Body of pancreas (tissue), 4 donors: ENCODE results near the gene CALHM2. TPM values are rescaled to one million over a fixed set of nuclear protein-coding genes. Genes with fewer than 3 reads are reported as not detected.

Source experiments
- ATAC-seq: fragments of 150-250 bp; one replicate; pipeline ENCODE4 v1.9.1; 2016
- DNase-seq, 4 donors: peaks; one replicate each; pipeline ENCODE4 v3.0.0-alpha.2; 2019
- H3K27ac ChIP-seq, 4 donors: fragments of 200-600 bp; sonication (generic); 1 replicate in 3 of 4; 2 replicates in 1 of 4; pipeline versions ENCODE4 v1.5.1 to v1.6.1; 2016 to 2019; ENCODE audit warnings: mild to moderate bottlenecking in 1 of 4, mixed read lengths in 1 of 4, moderate library complexity in 1 of 4
- H3K27me3 ChIP-seq, 2 donors: fragments of 200-600 bp; sonication (generic); one replicate each; pipeline ENCODE4 v1.6.0; 2016; ENCODE audit warnings: mild to moderate bottlenecking in 1 of 2
- H3K36me3 ChIP-seq, 2 donors: fragments of 200-600 bp; sonication (generic); replicated peaks in 1 of 2; 2 replicates each; pipeline ENCODE4 v1.5.1; 2016; ENCODE audit warnings: low read depth in 2 of 2; ENCODE audit not compliant: insufficient read depth in 1 of 2
- H3K4me1 ChIP-seq: fragments of 200-600 bp; sonication (generic); one replicate; pipeline ENCODE4 v1.6.0; 2016
- H3K4me3 ChIP-seq, 2 donors: fragments of 200-600 bp; sonication (generic); 1 replicate in 1 of 2; 2 replicates in 1 of 2; pipeline ENCODE4 v1.5.1; 2016 to 2019
- H3K9me3 ChIP-seq, 3 donors: fragments of 200-600 bp; sonication (generic); 1 replicate in 2 of 3; 2 replicates in 1 of 3; pipeline ENCODE4 v1.5.1; 2016
- CTCF ChIP-seq, 7 experiments: fragments of 450-650 bp in 4 of 7; fragments of 200-600 bp in 3 of 7; sonication (generic) in 3 of 7; IDR thresholded peaks; one replicate each; pipeline ENCODE4 v1.5.1; 2016 to 2019; ENCODE audit warnings: antibody characterized with exemption in 7 of 7
- POLR2A ChIP-seq, 3 donors: fragments of 450-650 bp; IDR thresholded peaks; one replicate each; pipeline ENCODE4 v1.6.1; 2016; ENCODE audit warnings: antibody characterized with exemption in 3 of 3, mild to moderate bottlenecking in 2 of 3
- WGBS, 2 donors: methylation state at CpG; one replicate each; pipeline ENCODE4 v1.1.5; 2017; 5-methylcytosine and 5-hydroxymethylcytosine counted together
- intact Hi-C: fragments of 100-400 bp; cut with DNase I; formaldehyde crosslinking; loops from one replicate; pipeline ENCODE4 v1.15.1; 2023
- total RNA-seq, 2 donors: library from RNA; depleted of rRNA; stranded (reverse); fragments of >200 nt; gene quantifications; one replicate each; pipeline ENCODE4 v1.1.0, GENCODE V29; 2016

Gene CALHM2
- total RNA-seq, 2 donors from 2014 or later = 11.4 to 17.8 TPM

GRCh38 chr10:103449208-103450144, 2.7 kb downstream of the CALHM2 start:
- H3K36me3 ChIP-seq = peaks cover 0 to 8% of the 10 kb centered on the region in 2 donors
- H3K27me3 ChIP-seq = no peaks in the 10 kb centered on the region
- H3K4me1 ChIP-seq = peaks cover 11% of the 10 kb centered on the region
- 76 to 86% methylated on average over 29 to 30 of the region's 34 CpGs for WGBS, 2 donors
- H3K27ac ChIP-seq = peak overlapping the region in 2 of 4 donors; percentile 7 to 71
- intact Hi-C loops = no loop called here
- no peak overlapping the region for H3K4me3 ChIP-seq
- DNase-seq (peak in 1 of 4 donors; percentile 21), ATAC-seq (no peak)
- H3K9me3 ChIP-seq = no peaks in the 10 kb centered on the region
- no peak for TF ChIP-seq CTCF (IDR thresholded peaks at IDR 0.05)

GRCh38 chr10:103448746-103449145, 3.4 kb downstream of the CALHM2 start:
- Histone ChIP-seq H3K27ac (no peak overlapping the region), H3K4me3 (no peak overlapping the region), H3K36me3 (peaks cover 0 to 15% of the 10 kb centered on the region in 2 donors), H3K9me3 (no peaks in the 10 kb centered on the region), H3K4me1 (peaks cover 11% of the 10 kb centered on the region), H3K27me3 (no peaks in the 10 kb centered on the region)
- peak; percentile 20 to 60 (median 34) for DNase-seq
- ATAC-seq = no peak
- intact Hi-C loops = no loop called here
- 38 to 68% methylated on average over 1 of the region's 1 CpG for WGBS, 2 donors
- TF ChIP-seq POLR2A (IDR thresholded peaks at IDR 0.05) = no peak
- no peak for TF ChIP-seq CTCF (IDR thresholded peaks at IDR 0.05)

- Histone ChIP-seq H3K4me3 (no peak overlapping the region), H3K36me3 (peaks cover 0 to 21% of the 10 kb centered on the region in 2 donors), H3K4me1 (peaks cover 6% of the 10 kb centered on the region), H3K9me3 (no peaks in the 10 kb centered on the region), H3K27ac (peak overlapping the region in 1 of 4 donors; percentile 21), H3K27me3 (no peaks in the 10 kb centered on the region)
- no peak for ATAC-seq
- 97 to 98% methylated on average over 14 to 23 of the region's 23 CpGs for WGBS, 2 donors
- intact Hi-C loops = no loop called here
- DNase-seq = no peak
- no peak for TF ChIP-seq CTCF (IDR thresholded peaks at IDR 0.05)
- TF ChIP-seq POLR2A (IDR thresholded peaks at IDR 0.05) = no peak
Observed at GRCh38 chr10:103447187-103447586, 5.0 kb downstream of the CALHM2 start.

GRCh38 chr10:103445767-103446567, 6.2 kb downstream of the CALHM2 start:
- Histone ChIP-seq H3K4me1 (no peaks in the 10 kb centered on the region), H3K9me3 (no peaks in the 10 kb centered on the region), H3K36me3 (peaks cover 0 to 26% of the 10 kb centered on the region in 2 donors), H3K4me3 (no peak overlapping the region), H3K27ac (peak overlapping the region in 2 of 4 donors; percentile 21 to 44), H3K27me3 (no peaks in the 10 kb centered on the region)
- 75% methylated on average over 10 to 12 of the region's 12 CpGs for WGBS, 2 donors
- TF ChIP-seq POLR2A (IDR thresholded peaks at IDR 0.05) = no peak
- TF ChIP-seq CTCF (IDR thresholded peaks at IDR 0.05) = no peak
- ATAC-seq = peak; percentile 47
- intact Hi-C loops = no loop called here
- DNase-seq = peak; percentile 29 to 65 (median 52)
